GM18520 (cell line): ENCODE data around the gene CAMK2G.
"Not testable (repeated sequence)": the region's sequence is repeated elsewhere in the genome, so short reads cannot be mapped to it uniquely, and the experiment has no call there.

Experiments
- ATAC-seq: cut with Tn5 transposase; IDR thresholded peaks from one replicate; pipeline ENCODE4 v1.9.1; 2021; ENCODE audit not compliant: unreplicated experiment

Gene CAMK2G

GRCh38 chr10:73797324-73798025 is 76.9 kb downstream of the CAMK2G start:
- ATAC-seq, result no peak

GRCh38 chr10:73796766-73797165 is 77.6 kb downstream of the CAMK2G start:
- no peak for ATAC-seq

GRCh38 chr10:73796035-73796434 is 78.3 kb downstream of the CAMK2G start:
- not testable (repeated sequence) for ATAC-seq

- ATAC-seq, result not testable (repeated sequence)
These were observed 78.9 kb downstream of the CAMK2G start for GRCh38 chr10:73795491-73795890.

- ATAC-seq, result no peak
These were observed 80.9 kb downstream of the CAMK2G start for GRCh38 chr10:73793456-73793855.

GRCh38 chr10:73791871-73792400 is 82.4 kb downstream of the CAMK2G start:
- ATAC-seq, result no peak

GRCh38 chr10:73790886-73791625 is 83.3 kb downstream of the CAMK2G start:
- no peak for ATAC-seq

- no peak for ATAC-seq
These were observed 84.7 kb downstream of the CAMK2G start for GRCh38 chr10:73789659-73790055.

- no peak for ATAC-seq
These were observed 85.3 kb downstream of the CAMK2G start for GRCh38 chr10:73788864-73789658.

GRCh38 chr10:73787031-73787800 is 87.1 kb downstream of the CAMK2G start:
- ATAC-seq, result not testable (repeated sequence)

GRCh38 chr10:73786512-73786885 is 87.9 kb downstream of the CAMK2G start:
- no peak for ATAC-seq

GRCh38 chr10:73785721-73786511 is 88.4 kb downstream of the CAMK2G start:
- ATAC-seq, result no peak

GRCh38 chr10:73785211-73785720 is 89.1 kb downstream of the CAMK2G start, which contains the start of gene ZSWIM8:
Gene ZSWIM8, plus strand, starts transcription at chr10:73785606. Its CDS starts 273 bp downstream, at chr10:73785879.
- ATAC-seq, result peak; percentile 74

GRCh38 chr10:73782749-73783085 is 91.6 kb downstream of the CAMK2G start:
- no peak for ATAC-seq

- ATAC-seq, result no peak
These were observed 92.2 kb downstream of the CAMK2G start, which contains the start of gene CHCHD1 for GRCh38 chr10:73781879-73782748. Gene CHCHD1, plus strand, starts transcription at chr10:73782048. Its CDS starts 28 bp downstream, at chr10:73782076.

- ATAC-seq, result no peak
These were observed 92.8 kb downstream of the CAMK2G start for GRCh38 chr10:73781548-73781878.

- ATAC-seq, result no peak
These were observed 93.4 kb downstream of the CAMK2G start for GRCh38 chr10:73780966-73781365.

GRCh38 chr10:73780301-73780700 is 94.1 kb downstream of the CAMK2G start:
- ATAC-seq, result no peak
